Transverse colon (tissue), 3 donors: ENCODE measurements around the gene OAF.

Source experiments
- CTCF ChIP-seq, 5 experiments: fragments of 200-600 bp in 3 of 5; fragments of 450-650 bp in 2 of 5; sonication (generic) in 3 of 5; IDR thresholded peaks; 1 replicate in 2 of 5; 2 replicates in 3 of 5; pipeline ENCODE4 v1.5.1; 2016 to 2017; ENCODE audit warnings: antibody characterized with exemption in 5 of 5, inconsistent platforms in 3 of 5, mild to moderate bottlenecking in 2 of 5, moderate library complexity in 1 of 5
- EP300 ChIP-seq: sonication (generic); formaldehyde crosslinking; IDR thresholded peaks from one replicate; pipeline ENCODE4 v1.6.1; 2017; ENCODE audit warnings: antibody characterized with exemption, low read depth
- POLR2A ChIP-seq: fragments of 450-650 bp; IDR thresholded peaks from one replicate; pipeline ENCODE4 v1.6.1; 2016; ENCODE audit warnings: antibody characterized with exemption, mild to moderate bottlenecking, moderate library complexity

GRCh38 chr11:120209746-120210625 lies 846 bp upstream of the OAF start:
- TF ChIP-seq CTCF (IDR thresholded peaks at IDR 0.05) (no peak), POLR2A (no peak), EP300 (no peak)
